Keratinocyte (primary cell): ENCODE data around the gene DVL2. TPM values are rescaled to one million over a fixed set of nuclear protein-coding genes. Genes with fewer than 3 reads are reported as not detected.
A peak's percentile ranks its signal among the peaks of the same experiment; 100 is the strongest.

Experiments
- DNase-seq: peaks from one replicate; pipeline ENCODE4 v3.0.0-alpha.2; 2011; ENCODE audit warnings: low read depth, missing footprints, low spot score
- FAIRE-seq: peaks from 2 replicates; lab custom pipeline; 2011; peaks lifted over from hg19 to GRCh38; lab: Jason Lieb, UNC
- H2AFZ ChIP-seq: 2 replicates; pipeline ENCODE4 v1.6.0; 2012; ENCODE audit warnings: low read length, control low read depth, inconsistent platforms; ENCODE audit not compliant: control insufficient read depth
- H3K27ac ChIP-seq: 2 replicates; pipeline ENCODE4 v1.5.1; 2011; ENCODE audit warnings: low read length; ENCODE audit not compliant: control insufficient read depth, insufficient read depth
- H3K27me3 ChIP-seq: 3 replicates; pipeline ENCODE4 v1.6.0; 2011; ENCODE audit warnings: low read length; ENCODE audit not compliant: control insufficient read depth, insufficient read depth; ENCODE audit errors: extremely low read depth
- H3K36me3 ChIP-seq, 2 experiments: 2 replicates in 1 of 2; 3 replicates in 1 of 2; pipeline ENCODE4 v1.5.1; 2011; ENCODE audit warnings: low read length in 2 of 2, mild to moderate bottlenecking in 1 of 2; ENCODE audit not compliant: control insufficient read depth in 2 of 2, insufficient read depth in 2 of 2; ENCODE audit errors: extremely low read depth in 1 of 2
- H3K4me1 ChIP-seq: 3 replicates; pipeline ENCODE4 v1.5.1; 2011; ENCODE audit warnings: low read length; ENCODE audit not compliant: control insufficient read depth, insufficient read depth; ENCODE audit errors: extremely low read depth
- H3K4me2 ChIP-seq: 3 replicates; pipeline ENCODE4 v1.6.0; 2011; ENCODE audit warnings: low read depth, low read length; ENCODE audit not compliant: control insufficient read depth, insufficient read depth; ENCODE audit errors: extremely low read depth
- H3K4me3 ChIP-seq, 3 experiments: fragments of 200-600 bp in 1 of 3; sonication (generic) in 1 of 3; 2 replicates in 2 of 3; 3 replicates in 1 of 3; pipeline ENCODE4 v1.5.1; 2011 to 2016; ENCODE audit warnings: low read length in 3 of 3, mild to moderate bottlenecking in 3 of 3, control low read depth in 2 of 3, inconsistent platforms in 1 of 3, low read depth in 1 of 3, mixed read lengths in 1 of 3, mixed run types in 1 of 3, moderate library complexity in 1 of 3; ENCODE audit not compliant: control insufficient read depth in 2 of 3, insufficient read depth in 2 of 3; ENCODE audit errors: extremely low read depth in 1 of 3
- H3K79me2 ChIP-seq: 2 replicates; pipeline ENCODE4 v1.6.0; 2012; ENCODE audit warnings: low read length; ENCODE audit not compliant: control insufficient read depth, insufficient read depth
- H3K9ac ChIP-seq: 3 replicates; pipeline ENCODE4 v1.6.0; 2011; ENCODE audit warnings: low read length; ENCODE audit not compliant: control insufficient read depth, insufficient read depth; ENCODE audit errors: extremely low read depth
- H3K9me1 ChIP-seq: 3 replicates; pipeline ENCODE4 v1.6.0; 2011; ENCODE audit warnings: low read length; ENCODE audit not compliant: control insufficient read depth, insufficient read depth; ENCODE audit errors: extremely low read depth
- H3K9me3 ChIP-seq: 2 replicates; pipeline ENCODE4 v1.5.1; 2012; ENCODE audit warnings: low read depth, low read length; ENCODE audit not compliant: control insufficient read depth
- H4K20me1 ChIP-seq: 3 replicates; pipeline ENCODE4 v1.6.0; 2011; ENCODE audit warnings: low read length; ENCODE audit not compliant: control insufficient read depth, insufficient read depth; ENCODE audit errors: extremely low read depth
- CTCF ChIP-seq, 3 experiments: IDR thresholded peaks in 1 of 3; conservative IDR thresholded peaks in 1 of 3; optimal IDR thresholded peaks in 1 of 3; 2 replicates in 2 of 3; 3 replicates in 1 of 3; pipeline versions ENCODE3 to v1.5.1; 2011; ENCODE audit warnings: low read length in 3 of 3, mild to moderate bottlenecking in 3 of 3, moderate library complexity in 2 of 3, control low read depth in 1 of 3, inconsistent platforms in 1 of 3; ENCODE audit not compliant: insufficient read depth in 2 of 3; ENCODE audit errors: extremely low read depth in 1 of 3
- EZH2 ChIP-seq: IDR thresholded peaks from one replicate; pipeline ENCODE4 v1.6.1; 2012; ENCODE audit warnings: inconsistent platforms, mild to moderate bottlenecking, low read length, moderate library complexity
- dilution Hi-C: fragments of 300-500 bp; cut with MboI; formaldehyde crosslinking; loops from one replicate; pipeline ENCODE4 v1.7.0; 2020; ENCODE audit warnings: low sequenced_read_pairs; ENCODE audit not compliant: extremely low pct_ligation_motif_present
- polyA plus RNA-seq, 5 experiments: library from polyadenylated mRNA; depleted of rRNA in 3 of 5; stranded (reverse) in 3 of 5; stranded (forward) in 1 of 5; unstranded in 1 of 5; fragments of >200 nt; gene quantifications; 1 replicate in 1 of 5; 2 replicates in 3 of 5; 3 replicates in 1 of 5; pipeline versions ENCODE4 v1.2.1 to v1.2.3, GENCODE V29; 2011 to 2012; ENCODE audit warnings: missing spikeins in 2 of 5, low read depth in 1 of 5, low replicate concordance in 1 of 5

The DVL2 gene
- polyA plus RNA-seq, 1 donor (not counting 4 experiments of a cell fraction or from before 2014, with no cell fraction given) = 3.7 TPM

- FAIRE-seq (no peak), DNase-seq (no peak)
- TF ChIP-seq CTCF (optimal IDR thresholded peaks at IDR 0.05 in 1 of 3, IDR thresholded peaks at IDR 0.05 in 1 of 3, conservative IDR thresholded peaks at IDR 0.05 in 1 of 3; ENCODE audit: extremely low read depth in 1 of 3, insufficient read depth in 2 of 3, low read length in 3 of 3) (no peak), EZH2 (no peak)
- Histone ChIP-seq H3K79me2 (peaks cover 11% of the 10 kb centered on the region), H3K4me2 (peak overlapping the region; percentile 88), H3K9me1 (no peaks in the 10 kb centered on the region), H3K27me3 (no peaks in the 10 kb centered on the region), H3K9ac (peak overlapping the region; percentile 87), H2AFZ (no peak overlapping the region), H3K4me1 (peaks cover 28% of the 10 kb centered on the region), H4K20me1 (peaks cover 5% of the 10 kb centered on the region), H3K9me3 (no peaks in the 10 kb centered on the region), H3K4me3 (peak overlapping the region in 1 of 3 experiments; percentile 74), H3K27ac (peak overlapping the region; percentile 92), H3K36me3 (peaks cover 29 to 41% of the 10 kb centered on the region in 2 experiments)
- dilution Hi-C loops = no loop called here
Measured at GRCh38 chr17:7221278-7222092, 12.8 kb downstream of the DVL2 start.

- dilution Hi-C loops = no loop called here
- TF ChIP-seq CTCF (optimal IDR thresholded peaks at IDR 0.05 in 1 of 3, IDR thresholded peaks at IDR 0.05 in 1 of 3, conservative IDR thresholded peaks at IDR 0.05 in 1 of 3; ENCODE audit: extremely low read depth in 1 of 3, insufficient read depth in 2 of 3, low read length in 3 of 3) (peak; percentile 72 to 81 (median 79)), EZH2 (no peak)
- Histone ChIP-seq H3K27me3 (no peaks in the 10 kb centered on the region), H3K4me2 (peak overlapping the region; percentile 88), H3K4me3 (peak overlapping the region; percentile 55 to 74 (median 72)), H3K4me1 (peaks cover 32% of the 10 kb centered on the region), H3K27ac (peak overlapping the region; percentile 92), H4K20me1 (peaks cover 5% of the 10 kb centered on the region), H3K9me3 (no peaks in the 10 kb centered on the region), H2AFZ (no peak overlapping the region), H3K9ac (peak overlapping the region; percentile 87), H3K9me1 (no peaks in the 10 kb centered on the region), H3K79me2 (peaks cover 14% of the 10 kb centered on the region), H3K36me3 (peaks cover 28 to 38% of the 10 kb centered on the region in 2 experiments)
- DNase-seq (no peak), FAIRE-seq (peak; percentile 71)
Measured at GRCh38 chr17:7220593-7221277, 13.6 kb downstream of the DVL2 start.
